GM21619 (cell line): ENCODE results near the gene LRP1B.
"Not testable (repeated sequence)": the region's sequence is repeated elsewhere in the genome, so short reads cannot be mapped to it uniquely, and the experiment has no call there.

ENCODE experiments used
- ATAC-seq: cut with Tn5 transposase; IDR thresholded peaks from one replicate; pipeline ENCODE4 v1.9.1; 2021; ENCODE audit not compliant: unreplicated experiment

The LRP1B gene

GRCh38 chr2:141199711-141200110 lies 931.1 kb downstream of the LRP1B start:
- no peak for ATAC-seq

GRCh38 chr2:141195087-141195486 lies 935.7 kb downstream of the LRP1B start:
- no peak for ATAC-seq

GRCh38 chr2:141187075-141187439 lies 943.8 kb downstream of the LRP1B start:
- no peak for ATAC-seq

GRCh38 chr2:141186413-141187074 lies 944.3 kb downstream of the LRP1B start:
- no peak for ATAC-seq

GRCh38 chr2:141182246-141182645 lies 948.6 kb downstream of the LRP1B start:
- ATAC-seq, result no peak

GRCh38 chr2:141169117-141169516 lies 961.7 kb downstream of the LRP1B start:
- not testable (repeated sequence) for ATAC-seq

GRCh38 chr2:141162314-141162713 lies 968.5 kb downstream of the LRP1B start:
- no peak for ATAC-seq

- ATAC-seq, result no peak
Measured at GRCh38 chr2:141151611-141152286, 979.1 kb downstream of the LRP1B start.

- ATAC-seq, result no peak
Measured at GRCh38 chr2:141142025-141142424, 988.8 kb downstream of the LRP1B start.

GRCh38 chr2:141137122-141137693 lies 993.6 kb downstream of the LRP1B start:
- ATAC-seq, result no peak

- ATAC-seq, result no peak
Measured at GRCh38 chr2:141133883-141134282, 996.9 kb downstream of the LRP1B start.

- no peak for ATAC-seq
Measured at GRCh38 chr2:141125432-141125831, 1005.4 kb downstream of the LRP1B start.

GRCh38 chr2:141118836-141119235 lies 1012.0 kb downstream of the LRP1B start:
- no peak for ATAC-seq

- no peak for ATAC-seq
Measured at GRCh38 chr2:141113301-141113700, 1017.5 kb downstream of the LRP1B start.

- ATAC-seq, result no peak
Measured at GRCh38 chr2:141109633-141110032, 1021.2 kb downstream of the LRP1B start.

- ATAC-seq, result no peak
Measured at GRCh38 chr2:141105763-141106162, 1025.1 kb downstream of the LRP1B start.

- no peak for ATAC-seq
Measured at GRCh38 chr2:141103216-141103615, 1027.6 kb downstream of the LRP1B start.

- no peak for ATAC-seq
Measured at GRCh38 chr2:141079231-141079630, 1051.6 kb downstream of the LRP1B start.

GRCh38 chr2:141075753-141076152 lies 1055.1 kb downstream of the LRP1B start:
- ATAC-seq, result no peak

- no peak for ATAC-seq
Measured at GRCh38 chr2:141068053-141068682, 1062.6 kb downstream of the LRP1B start.

- ATAC-seq, result no peak
Measured at GRCh38 chr2:141065042-141065441, 1065.8 kb downstream of the LRP1B start.

- ATAC-seq, result no peak
Measured at GRCh38 chr2:141063406-141063805, 1067.4 kb downstream of the LRP1B start.
